Activated CD4-positive, alpha-beta T cell treated with anti-CD3 and anti-CD28 coated beads, Interleukin-2, amount 50 U/mL, for 4 hours (primary cell): Measurements from ENCODE around the gene SRP9.

Source experiments
- DNase-seq, 2 experiments: peaks; one replicate each; pipeline ENCODE4 v3.0.0-alpha.2; 2020

SRP9 gene

GRCh38 chr1:225777583-225778336 is at the start of gene SRP9:
SRP9 (plus strand) TSS chr1:225777826; CDS start chr1:225777941, 115 bp downstream.
- DNase-seq, result peak; percentile 98

DNA sequence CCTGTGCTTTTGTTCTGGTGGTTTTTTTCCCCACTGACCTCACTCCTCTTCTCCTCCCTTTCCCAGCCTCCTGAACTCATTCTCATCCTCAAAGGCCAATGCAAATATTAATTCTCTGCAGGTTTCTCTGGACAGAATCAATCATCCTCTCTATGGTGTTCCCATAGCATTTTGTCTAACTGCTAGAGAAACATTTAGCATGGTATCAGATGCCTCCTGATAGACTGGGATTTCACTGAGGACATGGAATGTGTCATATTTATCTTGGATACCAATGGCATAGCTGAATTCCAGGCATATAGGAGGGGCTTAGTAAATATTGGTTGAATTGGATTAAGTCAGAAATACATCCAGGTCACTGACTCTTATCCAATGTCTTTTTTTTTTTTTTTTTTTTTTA is 46.1 kb upstream of the SRP9 start:
- no peak for DNase-seq

GRCh38 chr1:225733254-225733653 is 44.4 kb upstream of the SRP9 start:
- no peak for DNase-seq

DNA sequence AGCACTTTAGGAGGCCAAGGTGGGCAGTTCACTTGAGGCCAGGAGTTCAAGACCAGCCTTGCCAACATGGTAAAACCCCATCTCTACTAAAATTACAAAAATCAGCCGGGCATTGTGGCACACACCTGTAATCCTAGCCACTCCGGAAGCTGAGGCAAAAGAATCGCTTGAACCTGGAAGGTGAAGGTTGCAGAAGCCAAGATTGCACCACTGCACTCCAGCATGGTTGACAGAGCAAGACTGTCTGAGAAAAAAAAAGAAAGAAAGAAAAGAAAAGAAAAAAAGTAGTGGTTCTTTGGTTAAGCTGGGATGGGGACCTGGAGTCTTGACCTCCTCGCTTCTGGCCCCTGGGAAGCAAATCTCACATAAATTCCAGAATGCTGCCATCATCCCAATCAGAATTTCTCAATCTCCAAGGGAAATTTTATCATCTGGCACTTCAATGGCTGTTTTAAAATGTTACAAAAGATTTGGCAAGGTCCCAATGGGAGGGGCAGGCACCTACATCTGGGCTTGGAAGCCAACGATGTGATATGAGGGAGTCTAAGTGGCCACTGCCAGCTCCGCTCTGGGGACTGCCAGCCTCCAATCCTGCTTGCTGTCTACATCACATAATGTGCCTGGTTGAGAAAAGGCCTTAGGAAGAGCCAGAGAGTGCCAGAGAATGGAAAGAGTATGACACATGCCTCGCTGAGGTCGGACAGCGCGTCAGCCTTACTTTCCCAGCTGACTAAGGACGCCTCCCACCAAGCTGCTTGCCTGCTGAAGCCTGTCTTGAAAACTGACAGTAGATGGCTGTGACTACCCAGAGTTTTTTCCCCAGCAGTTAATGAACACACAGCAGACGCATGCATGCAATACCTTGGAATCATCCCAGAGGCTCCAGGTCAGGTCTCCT is 42.1 kb upstream of the SRP9 start:
- no peak for DNase-seq

DNA sequence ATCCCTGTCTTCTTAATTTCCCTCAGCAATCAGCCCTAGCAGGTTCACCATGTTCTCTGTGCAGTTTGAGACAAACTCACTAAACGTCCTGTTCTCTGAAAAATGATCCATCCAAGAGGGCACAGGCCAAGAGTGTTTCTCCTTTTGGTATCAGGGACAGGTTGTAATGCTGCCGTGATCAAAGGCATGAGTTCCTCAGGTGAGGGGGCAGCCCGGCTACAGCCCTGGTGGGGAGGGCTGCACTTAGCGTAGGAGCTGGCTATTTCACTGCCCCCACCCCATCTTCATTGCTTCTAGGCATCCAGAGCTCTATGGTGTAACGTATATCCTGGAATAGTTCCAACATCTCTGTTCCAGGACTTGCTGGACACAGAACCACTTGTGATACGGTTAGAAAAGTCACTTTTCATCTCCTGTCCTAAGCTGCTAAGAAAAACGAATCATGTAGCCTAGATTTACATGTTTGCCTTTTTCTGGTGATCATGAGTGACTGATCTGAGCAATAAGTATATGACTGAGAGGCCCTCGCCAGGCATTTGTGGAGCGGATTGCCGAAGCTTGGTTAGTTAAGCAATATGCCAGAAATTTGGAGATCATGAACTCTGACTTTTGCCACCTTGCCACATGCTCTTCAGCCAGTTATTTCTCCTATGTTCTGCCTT is 41.1 kb upstream of the SRP9 start:
- no peak for DNase-seq

- DNase-seq, result no peak
These were observed 40.5 kb upstream of the SRP9 start for GRCh38 chr1:225737161-225737560.

DNA sequence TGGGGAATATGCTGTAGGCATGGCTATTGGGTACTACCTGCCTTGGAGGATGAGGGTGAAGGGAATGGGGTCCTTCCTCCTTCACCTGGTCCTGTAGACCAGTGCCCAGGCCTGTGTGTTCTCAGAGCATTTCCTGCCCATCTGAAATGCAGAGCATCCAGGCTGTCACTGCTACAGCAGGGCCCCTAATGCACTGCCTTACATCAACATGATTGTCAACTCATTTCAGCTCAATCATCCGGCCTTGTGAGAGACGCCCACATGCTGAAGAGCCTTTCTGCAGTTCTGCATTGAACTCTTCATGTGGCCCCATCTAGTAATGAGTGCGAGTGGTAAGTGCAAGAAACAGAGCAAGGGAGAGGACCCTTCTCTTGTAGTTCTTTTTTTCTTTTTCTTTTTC is 39.8 kb upstream of the SRP9 start:
- no peak for DNase-seq

GRCh38 chr1:225738763-225739162 is 38.9 kb upstream of the SRP9 start:
- no peak for DNase-seq

GRCh38 chr1:225739542-225740107 is 38.0 kb upstream of the SRP9 start:
- DNase-seq, result no peak

DNA sequence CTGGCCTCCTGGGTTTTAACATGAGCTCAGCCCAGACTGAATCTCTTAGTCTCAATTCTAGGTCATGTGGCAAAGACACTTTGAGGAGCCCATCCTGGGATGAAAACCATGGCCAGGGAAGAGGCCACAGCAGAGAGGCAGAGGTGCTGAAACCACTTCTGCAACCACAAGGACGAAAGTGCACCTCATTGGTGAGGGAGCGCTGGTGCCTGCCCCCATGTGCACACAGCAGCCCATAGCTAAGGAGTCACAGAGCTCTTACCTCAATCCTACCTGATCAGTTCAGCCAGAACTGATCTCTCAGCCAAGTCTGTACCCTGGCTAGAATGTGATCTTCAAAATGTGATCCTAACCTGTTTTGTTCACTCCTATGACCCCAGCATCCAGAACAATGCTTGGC is 32.9 kb upstream of the SRP9 start:
- no peak for DNase-seq

GRCh38 chr1:225745273-225745672 is 32.4 kb upstream of the SRP9 start:
- DNase-seq, result no peak

DNA sequence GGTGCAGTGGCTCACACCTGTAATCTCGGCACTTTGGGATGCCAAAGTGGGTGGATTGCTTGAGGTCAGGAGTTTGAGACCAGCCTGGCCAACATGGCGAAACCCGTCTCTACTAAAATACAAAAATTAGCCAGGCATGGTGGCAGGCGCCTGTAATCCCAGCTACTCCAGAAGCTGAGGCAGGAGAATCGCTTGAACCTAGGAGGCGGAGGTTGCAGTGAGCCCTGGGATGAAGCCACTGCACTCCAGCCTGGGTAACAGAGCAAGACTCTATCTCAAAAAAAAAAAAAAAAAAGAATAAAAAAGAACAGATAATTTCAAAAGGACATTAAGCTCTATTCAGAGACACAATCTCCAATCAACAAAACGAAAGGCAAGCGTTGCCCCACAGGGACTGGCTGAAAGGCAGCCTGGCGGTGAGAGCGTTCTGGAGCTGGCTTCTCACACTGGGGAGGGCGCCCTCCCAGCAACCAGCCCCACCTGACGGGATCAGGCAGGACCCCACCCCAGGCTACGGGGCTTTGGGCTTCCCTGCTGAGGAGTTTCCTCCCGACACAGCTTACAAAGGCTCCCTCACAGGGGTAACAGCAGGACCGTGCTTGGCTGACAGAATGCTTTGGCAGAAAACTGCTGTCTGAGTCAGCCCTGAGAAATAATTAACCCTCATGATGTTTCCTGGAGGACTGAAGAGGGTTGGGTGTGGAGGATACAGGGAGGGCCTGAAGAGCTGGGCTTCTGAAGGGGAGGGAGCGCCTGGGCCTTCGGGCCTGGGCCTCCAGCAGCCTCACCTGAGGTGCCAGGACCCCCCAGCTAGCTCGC is 31.1 kb upstream of the SRP9 start:
- no peak for DNase-seq

DNA sequence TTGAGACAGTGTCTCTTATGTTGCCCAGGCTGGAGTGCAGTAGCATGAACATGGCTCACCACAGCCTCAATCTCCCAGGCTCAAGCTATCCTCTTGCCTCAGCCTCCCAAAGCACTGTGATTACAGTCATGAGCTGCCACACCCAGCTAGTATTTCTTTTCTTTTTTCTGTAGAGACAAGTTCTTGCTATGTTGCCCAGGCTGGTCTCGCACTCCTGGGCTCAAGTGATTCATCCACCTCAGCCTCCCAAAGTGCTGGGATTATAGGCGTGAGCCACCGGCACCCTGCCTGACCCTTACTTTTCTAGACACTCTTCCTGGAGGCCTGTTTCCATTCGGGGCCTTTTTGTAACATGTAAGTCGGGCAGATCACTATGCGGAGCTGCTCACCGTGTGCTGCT is 30.1 kb upstream of the SRP9 start:
- no peak for DNase-seq

DNA sequence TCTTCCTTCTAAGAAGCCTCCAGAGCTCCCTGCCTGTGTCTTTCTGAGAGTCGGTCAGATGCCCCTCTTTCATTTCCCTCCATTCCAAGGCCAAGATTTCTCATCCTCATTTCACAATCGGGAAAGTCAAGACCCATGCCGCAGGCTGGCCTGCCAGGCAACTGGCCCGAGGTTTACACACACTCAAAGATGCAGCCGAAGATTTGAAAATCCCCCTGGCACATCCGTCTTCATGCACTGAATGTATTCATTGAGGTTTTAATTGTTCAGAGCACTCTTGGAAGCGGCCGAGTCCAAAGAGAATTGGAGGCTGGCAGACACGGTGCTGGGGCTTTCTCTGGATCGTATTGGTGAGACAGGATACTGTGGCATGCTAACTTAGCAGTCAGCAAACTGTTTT is 29.1 kb upstream of the SRP9 start:
- no peak for DNase-seq

DNA sequence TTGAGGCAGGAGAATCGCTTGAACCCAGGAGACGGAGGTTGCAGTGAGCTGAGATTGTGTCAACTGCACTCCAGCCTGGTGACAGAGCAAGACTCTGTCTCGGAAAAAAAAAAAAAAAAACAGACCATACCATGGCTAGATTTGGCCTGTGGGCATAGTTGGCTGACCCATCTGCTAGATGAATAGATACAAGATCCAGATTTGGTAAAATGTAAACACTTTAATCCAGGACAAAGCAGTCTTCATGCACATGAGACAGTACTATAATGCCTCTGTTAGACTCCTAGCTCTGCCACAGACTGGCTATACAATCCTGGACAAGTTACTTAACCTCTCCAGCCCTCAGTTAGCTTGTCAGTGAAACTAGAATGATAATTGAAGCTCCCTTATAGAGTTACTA is 27.9 kb upstream of the SRP9 start:
- no peak for DNase-seq

- no peak for DNase-seq
These were observed 27.2 kb upstream of the SRP9 start for GRCh38 chr1:225750420-225750819.

DNA sequence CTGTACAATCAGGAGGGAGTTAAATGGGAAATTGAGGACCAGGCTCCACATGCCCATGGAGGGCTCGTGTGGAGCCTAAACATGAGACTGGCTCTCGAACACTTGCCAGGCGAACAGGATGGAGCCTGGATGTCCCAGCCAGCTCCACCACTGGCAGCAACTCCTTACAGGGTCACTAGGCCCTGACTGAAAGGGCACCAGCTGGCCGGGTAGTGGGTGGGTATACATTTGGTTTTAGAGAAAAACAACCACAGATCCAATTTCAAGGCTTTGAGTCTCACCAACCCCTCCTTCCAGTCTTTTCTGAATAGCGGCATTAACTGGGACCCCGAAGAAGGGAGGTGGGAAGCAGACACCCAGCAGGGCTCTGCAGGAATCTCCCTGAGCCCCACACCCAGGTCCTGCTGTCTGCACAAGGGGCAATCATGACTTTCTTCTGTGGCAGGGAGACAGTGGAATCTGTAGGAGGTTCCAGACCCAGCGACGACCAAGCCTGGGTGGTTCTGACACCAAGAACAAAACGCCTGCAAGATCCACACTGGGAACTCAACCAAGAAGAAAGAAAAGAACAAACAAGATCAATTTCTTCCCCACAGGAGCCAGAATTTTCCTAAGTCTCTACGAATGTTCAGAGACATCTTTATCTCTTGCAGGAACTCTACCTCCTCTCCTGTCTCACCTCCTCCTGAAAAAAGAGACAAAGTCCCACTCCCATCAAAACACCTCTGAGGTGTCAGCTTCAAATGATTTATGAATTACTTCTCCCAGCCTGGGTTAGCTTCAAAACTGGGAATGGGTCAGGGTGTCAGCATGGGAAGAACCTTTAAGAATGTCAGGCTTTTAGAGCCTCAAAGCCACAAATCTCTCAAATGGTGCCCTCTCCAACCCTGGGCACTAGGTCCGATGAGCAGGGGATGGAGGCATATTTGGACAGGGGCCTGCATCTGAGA is 26.5 kb upstream of the SRP9 start:
- DNase-seq, result no peak

- no peak for DNase-seq
These were observed 25.4 kb upstream of the SRP9 start for GRCh38 chr1:225752245-225752644.

- no peak for DNase-seq
These were observed 22.5 kb upstream of the SRP9 start for GRCh38 chr1:225754940-225755641.

- DNase-seq, result no peak
These were observed 21.8 kb upstream of the SRP9 start for GRCh38 chr1:225755671-225756319.
